ENCODE measurements around the gene MSL3B.

MSL3B gene

GRCh38 chr2:233835230-233836186 is 32.7 kb downstream of the MSL3B start:
- DNase-seq (ENCODE audit: extremely low read depth, low read depth), result no peak

- DNase-seq (ENCODE audit: extremely low read depth, low read depth), result no peak
These were observed 34.8 kb downstream of the MSL3B start for GRCh38 chr2:233833345-233833744.

- DNase-seq (ENCODE audit: extremely low read depth, low read depth), result peak; percentile 78
These were observed 35.3 kb downstream of the MSL3B start for GRCh38 chr2:233832869-233833311.

GRCh38 chr2:233832414-233832813 is 35.8 kb downstream of the MSL3B start:
- DNase-seq (ENCODE audit: extremely low read depth, low read depth), result no peak

- no peak for DNase-seq (ENCODE audit: extremely low read depth, low read depth)
These were observed 36.3 kb downstream of the MSL3B start for GRCh38 chr2:233831861-233832260.

- DNase-seq (ENCODE audit: extremely low read depth, low read depth), result no peak
These were observed 37.0 kb downstream of the MSL3B start for GRCh38 chr2:233831011-233831721.

- DNase-seq (ENCODE audit: extremely low read depth, low read depth), result no peak
These were observed 37.9 kb downstream of the MSL3B start for GRCh38 chr2:233830111-233830802.

GRCh38 chr2:233829193-233830110 is 38.7 kb downstream of the MSL3B start:
- no peak for DNase-seq (ENCODE audit: extremely low read depth, low read depth)

GRCh38 chr2:233828546-233829192 is 39.5 kb downstream of the MSL3B start:
- no peak for DNase-seq (ENCODE audit: extremely low read depth, low read depth)

- no peak for DNase-seq (ENCODE audit: extremely low read depth, low read depth)
These were observed 43.8 kb downstream of the MSL3B start for GRCh38 chr2:233824373-233824772.

- DNase-seq (ENCODE audit: extremely low read depth, low read depth), result no peak
These were observed 44.5 kb downstream of the MSL3B start for GRCh38 chr2:233823731-233824121.

- DNase-seq (ENCODE audit: extremely low read depth, low read depth), result no peak
These were observed 45.1 kb downstream of the MSL3B start for GRCh38 chr2:233822781-233823730.

- DNase-seq (ENCODE audit: extremely low read depth, low read depth), result no peak
These were observed 46.0 kb downstream of the MSL3B start for GRCh38 chr2:233822101-233822771.

GRCh38 chr2:233821709-233822100 is 46.5 kb downstream of the MSL3B start:
- no peak for DNase-seq (ENCODE audit: extremely low read depth, low read depth)

GRCh38 chr2:233821196-233821595 is 47.0 kb downstream of the MSL3B start:
- no peak for DNase-seq (ENCODE audit: extremely low read depth, low read depth)

- no peak for DNase-seq (ENCODE audit: extremely low read depth, low read depth)
These were observed 47.4 kb downstream of the MSL3B start for GRCh38 chr2:233820774-233821105.

GRCh38 chr2:233819884-233820773 is 48.1 kb downstream of the MSL3B start:
- DNase-seq (ENCODE audit: extremely low read depth, low read depth), result no peak

All from NCI-H460 (cell line).